ENCODE data around the gene TMEM254.

GRCh38 chr10:80050752-80051151 lies 27.7 kb upstream of the TMEM254 start:
- TF ChIP-seq CTCF (IDR thresholded peaks at IDR 0.05; ENCODE audit: low read length) (no peak), EZH2 (IDR thresholded peaks at IDR 0.05; ENCODE audit: borderline replicate concordance, low read length) (no peak)
